GM21447 (cell line): ENCODE measurements around the gene SEMA6C.
"Not testable (repeated sequence)": the region's sequence is repeated elsewhere in the genome, so short reads cannot be mapped to it uniquely, and the experiment has no call there.

ENCODE experiments used
- ATAC-seq: cut with Tn5 transposase; IDR thresholded peaks from one replicate; pipeline ENCODE4 v1.9.1; 2021; ENCODE audit not compliant: unreplicated experiment

The SEMA6C gene

GRCh38 chr1:151132335-151133017 is 14.0 kb downstream of the SEMA6C start:
- ATAC-seq, result no peak

GRCh38 chr1:151131701-151132334 is 14.6 kb downstream of the SEMA6C start:
- no peak for ATAC-seq

DNA sequence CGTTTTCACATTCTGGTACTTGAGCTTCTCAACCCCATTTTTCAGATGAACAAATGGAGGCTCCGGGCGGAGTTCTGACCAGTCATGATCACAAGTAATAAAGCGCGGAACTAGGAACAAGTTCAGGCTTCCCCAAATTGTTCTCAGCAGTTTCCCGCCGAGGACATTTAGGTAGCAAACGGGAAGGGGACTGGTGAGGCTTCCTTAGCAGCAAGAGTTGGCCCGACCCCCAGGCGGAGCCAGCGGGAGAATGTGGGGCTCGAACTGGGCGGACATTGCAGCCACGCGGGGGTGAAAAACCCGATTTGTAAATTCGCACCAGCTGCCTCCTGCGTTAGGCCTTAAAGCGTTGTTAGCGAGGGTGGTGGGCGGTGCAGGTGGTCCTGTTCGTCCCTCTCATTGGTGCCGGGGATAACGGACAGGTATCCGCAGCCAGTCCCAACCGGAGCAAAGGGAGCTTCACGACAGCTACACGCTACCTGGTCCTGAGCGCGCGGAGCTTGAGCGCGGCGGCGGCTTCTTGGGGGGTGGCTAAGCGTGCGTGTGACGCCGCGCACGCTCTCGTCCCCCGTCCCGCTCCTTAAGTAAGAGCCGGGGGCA is 15.3 kb downstream of the SEMA6C start:
- no peak for ATAC-seq

- ATAC-seq, result no peak
Observed at GRCh38 chr1:151128800-151129199, 17.6 kb downstream of the SEMA6C start.

GRCh38 chr1:151124763-151125403 is 21.5 kb downstream of the SEMA6C start:
- no peak for ATAC-seq

GRCh38 chr1:151113877-151114276 is 32.6 kb downstream of the SEMA6C start:
- no peak for ATAC-seq

- no peak for ATAC-seq
Observed at GRCh38 chr1:151108331-151108730, 38.1 kb downstream of the SEMA6C start.

DNA sequence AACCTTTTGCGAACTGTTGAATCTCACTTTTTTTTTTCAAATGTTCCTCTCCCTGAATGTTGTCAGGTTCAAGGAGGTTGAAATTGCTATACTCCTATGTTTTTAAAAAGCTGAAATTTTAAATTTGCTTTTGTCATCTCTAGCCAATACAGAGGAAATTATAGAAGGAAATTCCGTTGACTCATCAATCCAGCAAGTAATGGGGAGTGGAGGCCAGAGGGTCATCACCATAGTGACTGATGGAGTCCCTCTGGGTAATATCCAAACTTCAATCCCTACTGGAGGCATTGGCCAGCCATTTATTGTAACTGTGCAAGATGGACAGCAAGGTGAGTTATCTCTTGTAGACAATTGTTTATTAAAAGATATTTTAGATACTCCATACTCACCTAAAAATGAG is 39.5 kb downstream of the SEMA6C start:
- no peak for ATAC-seq

GRCh38 chr1:151104630-151105029 is 41.8 kb downstream of the SEMA6C start:
- no peak for ATAC-seq

GRCh38 chr1:151098126-151098525 is 48.3 kb downstream of the SEMA6C start:
- ATAC-seq, result no peak

DNA sequence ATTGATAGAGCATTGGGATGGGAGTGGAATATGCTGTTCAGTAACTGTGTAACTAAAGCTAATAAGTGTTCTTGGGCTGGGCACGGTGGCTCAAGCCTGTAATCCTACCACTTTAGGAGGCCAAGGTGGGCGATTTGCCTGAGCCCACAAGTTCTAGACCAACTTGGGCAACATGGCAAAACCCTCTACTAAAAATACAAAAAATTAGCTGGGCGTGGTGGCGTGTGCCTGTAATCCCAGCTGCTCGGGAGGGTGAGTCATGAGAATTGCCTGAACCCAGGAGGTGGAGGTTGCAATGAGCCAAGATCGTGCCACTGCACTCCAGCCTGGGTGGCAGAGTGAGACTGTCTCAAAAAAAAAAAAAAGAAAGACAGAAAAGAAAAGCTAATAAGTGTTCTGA is 49.0 kb downstream of the SEMA6C start:
- not testable (repeated sequence) for ATAC-seq

DNA sequence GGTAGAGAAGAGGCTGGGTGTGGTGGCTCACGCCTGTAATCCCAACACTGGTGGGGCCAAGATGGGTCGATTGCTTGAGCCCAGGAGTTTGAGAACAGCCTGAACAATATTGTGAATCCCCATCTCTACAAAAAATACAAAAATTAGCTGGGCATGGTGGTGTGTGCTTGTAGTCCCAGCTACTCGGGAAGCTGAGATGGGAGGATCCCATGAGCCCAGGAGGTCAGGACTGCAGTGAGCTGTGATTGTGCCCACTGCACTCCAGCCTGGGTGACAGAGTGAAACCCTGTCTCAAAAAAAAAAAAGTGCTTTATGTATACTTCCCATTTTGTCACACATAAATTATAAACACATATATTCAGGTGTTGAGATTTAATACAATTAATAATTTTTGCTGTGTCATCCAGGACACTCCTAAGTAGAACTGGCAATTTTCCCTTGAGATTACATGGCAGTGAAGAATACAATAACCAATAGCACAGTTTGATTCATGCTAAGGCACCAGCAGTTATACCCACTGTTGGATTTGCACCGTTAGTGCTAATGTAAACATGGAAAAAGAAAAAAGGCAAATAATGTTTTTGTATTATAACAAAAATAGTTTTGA is 60.4 kb downstream of the SEMA6C start:
- ATAC-seq, result no peak
